Measurements from ENCODE around the gene FZD1.

GRCh38 chr7:91243591-91244301, 20.5 kb upstream of the FZD1 start:
- TF ChIP-seq GABPA (IDR thresholded peaks at IDR 0.05; ENCODE audit: low read depth, low read length) (no peak), GABPA (CRISPR knock-in tag; IDR thresholded peaks at IDR 0.05; ENCODE audit: low read depth) (no peak), SUZ12 (IDR thresholded peaks at IDR 0.05; ENCODE audit: low read depth, low read length) (no peak), RAD21 (CRISPR knock-in tag; IDR thresholded peaks at IDR 0.05) (no peak), RFX1 (IDR thresholded peaks at IDR 0.05) (no peak), HMG20B (CRISPR knock-in tag; conservative IDR thresholded peaks at IDR 0.05) (no peak)
